Measurements from ENCODE around the gene TIMM13.
"Not testable (repeated sequence)": the region's sequence is repeated elsewhere in the genome, so short reads cannot be mapped to it uniquely, and the experiment has no call there.

TIMM13 gene

GRCh38 chr19:2413159-2413558, 14.2 kb downstream of the TIMM13 start:
- no peak for DNase-seq

GRCh38 chr19:2412449-2412848, 14.9 kb downstream of the TIMM13 start:
- DNase-seq = no peak

- no peak for DNase-seq
Measured at GRCh38 chr19:2411709-2412108, 15.7 kb downstream of the TIMM13 start.

- DNase-seq = no peak
Measured at GRCh38 chr19:2410023-2410422, 17.4 kb downstream of the TIMM13 start.

GRCh38 chr19:2409352-2409912, 18.0 kb downstream of the TIMM13 start:
- DNase-seq = no peak

GRCh38 chr19:2408247-2408646, 19.1 kb downstream of the TIMM13 start:
- no peak for DNase-seq

GRCh38 chr19:2399582-2399981, 27.8 kb downstream of the TIMM13 start:
- DNase-seq = no peak

- no peak for DNase-seq
Measured at GRCh38 chr19:2398735-2399305, 28.6 kb downstream of the TIMM13 start.

- DNase-seq = not testable (repeated sequence)
Measured at GRCh38 chr19:2397173-2397572, 30.2 kb downstream of the TIMM13 start.

GRCh38 chr19:2395293-2395829, 32.0 kb downstream of the TIMM13 start:
- not testable (repeated sequence) for DNase-seq

- no peak for DNase-seq
Measured at GRCh38 chr19:2394442-2395292, 32.7 kb downstream of the TIMM13 start.

- DNase-seq = no peak
Measured at GRCh38 chr19:2394054-2394441, 33.3 kb downstream of the TIMM13 start.

GRCh38 chr19:2392899-2393298, 34.5 kb downstream of the TIMM13 start:
- not testable (repeated sequence) for DNase-seq

GRCh38 chr19:2392366-2392765, 35.0 kb downstream of the TIMM13 start:
- DNase-seq = no peak

- peak; percentile 35 for DNase-seq
Measured at GRCh38 chr19:2391118-2391725, 36.2 kb downstream of the TIMM13 start.

- no peak for DNase-seq
Measured at GRCh38 chr19:2389594-2389993, 37.8 kb downstream of the TIMM13 start.

GRCh38 chr19:2387367-2388288, 39.8 kb downstream of the TIMM13 start:
- no peak for DNase-seq

- peak; percentile 4 for DNase-seq
Measured at GRCh38 chr19:2385053-2385721, 42.2 kb downstream of the TIMM13 start.

- no peak for DNase-seq
Measured at GRCh38 chr19:2382530-2383222, 44.7 kb downstream of the TIMM13 start.

- DNase-seq = no peak
Measured at GRCh38 chr19:2381148-2381820, 46.1 kb downstream of the TIMM13 start.

- no peak for DNase-seq
Measured at GRCh38 chr19:2380567-2380966, 46.8 kb downstream of the TIMM13 start.
